Caco-2 (cell line): Measurements from ENCODE around the gene NOSIP. TPM values are rescaled to one million over a fixed set of nuclear protein-coding genes. Genes with fewer than 3 reads are reported as not detected.

Source experiments
- BruUV-seq: library from RNA; stranded (reverse); fragments of 400-500 nt; replicated peaks from 2 replicates; lab custom pipeline; 2021; lab: Mats Ljungman, UMichigan
- CTCF ChIA-PET: fragments of 300-600 bp; sonication (Branson Sonifier 250); formaldehyde crosslinking; loops from one replicate; lab custom pipeline; 2022; ENCODE audit warnings: antibody characterized with exemption; lab: Charles Lee
- POLR2A ChIA-PET: fragments of 300-600 bp; sonication (Branson Sonifier 250); formaldehyde crosslinking; loops from one replicate; lab custom pipeline; 2022; ENCODE audit warnings: antibody characterized with exemption; lab: Charles Lee
- DNase-seq, 2 experiments: peaks; one replicate each; pipeline versions ENCODE4 v3.0.0 to v3.0.0-alpha.2; 2020 to 2022
- H3K27me3 ChIP-seq: replicated peaks from 2 replicates; pipeline ENCODE4 v1.6.0; 2011; ENCODE audit warnings: low read length; ENCODE audit not compliant: control insufficient read depth, insufficient read depth
- H3K36me3 ChIP-seq: 2 replicates; pipeline ENCODE4 v1.5.1; 2011; ENCODE audit warnings: low read length; ENCODE audit not compliant: control insufficient read depth, insufficient read depth
- H3K4me1 ChIP-seq: fragments of 250-450 bp; sonication (Bioruptor Pico); 2 replicates; pipeline ENCODE4 v1.5.1; 2020; ENCODE audit warnings: mild to moderate bottlenecking
- H3K4me3 ChIP-seq: 2 replicates; pipeline ENCODE4 v1.5.1; 2011; ENCODE audit warnings: low read depth, mild to moderate bottlenecking, control low read depth, low read length
- H3K9me3 ChIP-seq: fragments of 250-450 bp; sonication (Bioruptor Pico); 2 replicates; pipeline ENCODE4 v1.5.1; 2020; ENCODE audit warnings: mild to moderate bottlenecking, moderate library complexity
- H3K27ac Mint-ChIP-seq: one replicate; pipeline ENCODE4 v1.8.0; 2022; ENCODE audit warnings: mixed read lengths; ENCODE audit not compliant: unreplicated experiment
- H3K27me3 Mint-ChIP-seq: one replicate; pipeline ENCODE4 v1.8.0; 2022; ENCODE audit warnings: mixed read lengths; ENCODE audit not compliant: insufficient read depth, unreplicated experiment
- H3K36me3 Mint-ChIP-seq: one replicate; pipeline ENCODE4 v1.8.0; 2022; ENCODE audit warnings: mild to moderate bottlenecking, mixed read lengths; ENCODE audit not compliant: insufficient read depth, unreplicated experiment
- H3K4me1 Mint-ChIP-seq: one replicate; pipeline ENCODE4 v1.8.0; 2022; ENCODE audit warnings: low read depth, mixed read lengths; ENCODE audit not compliant: unreplicated experiment
- H3K4me3 Mint-ChIP-seq: one replicate; pipeline ENCODE4 v1.8.0; 2022; ENCODE audit warnings: mild to moderate bottlenecking, moderate library complexity, mixed read lengths; ENCODE audit not compliant: unreplicated experiment
- H3K9me3 Mint-ChIP-seq: one replicate; pipeline ENCODE4 v1.8.0; 2022; ENCODE audit warnings: mixed read lengths; ENCODE audit not compliant: unreplicated experiment
- CTCF ChIP-seq, 2 experiments: fragments of 200-600 bp in 1 of 2; IDR thresholded peaks; 1 replicate in 1 of 2; 2 replicates in 1 of 2; pipeline versions ENCODE4 v1.5.1 to v1.8.0; 2011 to 2022; ENCODE audit warnings: antibody characterized with exemption in 1 of 2, control low read depth in 1 of 2, inconsistent platforms in 1 of 2, low read depth in 1 of 2, low read length in 1 of 2, mild to moderate bottlenecking in 1 of 2, moderate library complexity in 1 of 2; ENCODE audit not compliant: insufficient read depth in 1 of 2, severe bottlenecking in 1 of 2, unreplicated experiment in 1 of 2
- intact Hi-C: fragments of 100-400 bp; cut with micrococcal nuclease; formaldehyde crosslinking; loops from one replicate; pipeline ENCODE4 v1.10.0; 2022; ENCODE audit not compliant: unreplicated experiment
- total RNA-seq: library from RNA; stranded (reverse); gene quantifications from 2 replicates; pipeline ENCODE4 v1.2.3, GENCODE V29; 2022

The NOSIP gene
- total RNA-seq, 1 experiment from 2014 or later = 74.7 TPM

DNA sequence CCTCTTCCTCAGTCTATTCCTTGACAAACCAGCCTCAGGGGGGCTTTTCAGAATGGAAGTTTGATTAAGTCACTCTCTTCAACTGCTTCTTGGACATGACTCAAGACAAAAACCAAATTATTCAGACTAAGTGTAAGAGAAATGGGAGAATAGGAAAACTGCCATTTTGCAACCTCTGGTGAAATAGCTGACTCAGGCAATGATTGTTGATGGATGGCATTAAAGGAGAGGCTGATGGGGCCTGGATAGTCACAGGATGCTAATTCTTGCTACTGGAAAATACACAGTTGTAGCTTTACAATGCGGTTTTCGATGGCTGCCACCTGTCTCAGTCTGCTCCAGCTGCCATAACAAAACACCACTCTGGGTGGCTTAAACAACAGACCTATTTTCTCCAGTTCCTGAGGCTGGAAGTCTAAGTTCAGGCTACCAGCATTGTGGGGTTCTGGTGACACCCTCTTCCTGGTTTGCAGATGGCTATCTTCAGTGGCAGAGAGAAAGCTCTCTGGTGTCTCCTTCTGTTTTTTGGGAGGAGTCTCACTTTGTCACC, 6.1 kb downstream of the NOSIP start:
- Histone ChIP-seq H3K4me1 (peaks cover 5% of the 10 kb centered on the region; the same call in 1 of the 2 replicates), H3K4me3 (no peak overlapping the region), H3K27me3 (no peaks in the 10 kb centered on the region), H3K36me3 (no peaks in the 10 kb centered on the region; the same call in 1 of the 2 replicates), H3K9me3 (no peaks in the 10 kb centered on the region)
- BruUV-seq = no TSS peak
- POLR2A ChIA-PET = no interaction called here
- Mint-ChIP-seq H3K27me3 (no peaks in the 10 kb centered on the region), H3K4me1 (peaks cover 8% of the 10 kb centered on the region), H3K9me3 (no peaks in the 10 kb centered on the region), H3K36me3 (peaks cover 23% of the 10 kb centered on the region), H3K4me3 (no peak overlapping the region), H3K27ac (no peak overlapping the region)
- intact Hi-C loops = no loop called here
- TF ChIP-seq CTCF (IDR thresholded peaks at IDR 0.05; ENCODE audit: insufficient read depth in 1 of 2, low read depth in 1 of 2, low read length in 1 of 2, severe bottlenecking in 1 of 2, unreplicated experiment in 1 of 2) = no peak
- DNase-seq = no peak
- CTCF ChIA-PET = no interaction called here

- POLR2A ChIA-PET = no interaction called here
- Mint-ChIP-seq H3K27ac (no peak overlapping the region), H3K36me3 (peaks cover 24% of the 10 kb centered on the region), H3K4me3 (no peak overlapping the region), H3K27me3 (no peaks in the 10 kb centered on the region), H3K4me1 (peaks cover 9% of the 10 kb centered on the region), H3K9me3 (no peaks in the 10 kb centered on the region)
- BruUV-seq = no TSS peak
- Histone ChIP-seq H3K4me3 (no peak overlapping the region), H3K4me1 (peaks cover 5% of the 10 kb centered on the region; the same call in 1 of the 2 replicates), H3K9me3 (no peaks in the 10 kb centered on the region), H3K27me3 (no peaks in the 10 kb centered on the region), H3K36me3 (no peaks in the 10 kb centered on the region; the same call in 1 of the 2 replicates)
- intact Hi-C loops = no loop called here
- no peak for DNase-seq
- CTCF ChIA-PET = no interaction called here
- TF ChIP-seq CTCF (IDR thresholded peaks at IDR 0.05; ENCODE audit: insufficient read depth in 1 of 2, low read depth in 1 of 2, low read length in 1 of 2, severe bottlenecking in 1 of 2, unreplicated experiment in 1 of 2) = no peak
Observed at GRCh38 chr19:49573425-49573824, 6.9 kb downstream of the NOSIP start.

DNA sequence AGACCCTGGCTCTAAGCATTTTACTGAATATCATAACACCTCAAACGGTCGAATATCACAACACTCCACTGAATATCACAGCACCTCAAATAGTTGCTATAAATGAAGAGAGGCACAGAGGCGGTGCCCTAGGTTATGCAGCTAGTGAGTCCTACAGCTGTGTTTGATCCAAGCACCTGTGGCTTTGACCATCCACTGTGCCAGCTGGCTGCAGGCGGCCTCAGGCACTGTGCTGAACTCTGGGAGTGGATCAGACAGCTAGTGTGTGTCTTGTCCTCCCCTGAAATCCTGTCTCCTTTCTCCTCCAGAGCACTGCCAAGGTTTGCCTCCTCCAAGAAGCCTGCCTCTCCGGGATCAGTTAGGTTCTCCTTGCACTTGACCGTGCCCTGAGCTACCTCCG, 7.3 kb downstream of the NOSIP start:
- TF ChIP-seq CTCF (IDR thresholded peaks at IDR 0.05; ENCODE audit: insufficient read depth in 1 of 2, low read depth in 1 of 2, low read length in 1 of 2, severe bottlenecking in 1 of 2, unreplicated experiment in 1 of 2) = no peak
- Mint-ChIP-seq H3K27ac (no peak overlapping the region), H3K4me3 (no peak overlapping the region)

More for the DNA sequence above, 7.3 kb downstream of the NOSIP start:
- POLR2A ChIA-PET = no interaction called here
- DNase-seq = no peak
- Mint-ChIP-seq H3K36me3 (peaks cover 28% of the 10 kb centered on the region), H3K9me3 (no peaks in the 10 kb centered on the region), H3K4me1 (peaks cover 13% of the 10 kb centered on the region), H3K27me3 (no peaks in the 10 kb centered on the region)
- Histone ChIP-seq H3K36me3 (no peaks in the 10 kb centered on the region; the same call in 1 of the 2 replicates), H3K27me3 (no peaks in the 10 kb centered on the region), H3K9me3 (no peaks in the 10 kb centered on the region), H3K4me1 (peaks cover 5% of the 10 kb centered on the region; the same call in 1 of the 2 replicates), H3K4me3 (no peak overlapping the region)
- CTCF ChIA-PET = no interaction called here
- BruUV-seq = no TSS peak
- intact Hi-C loops = no loop called here
